ENCODE results near the gene MAML2.

Gene MAML2

GRCh38 chr11:96234866-96235441 is 108.0 kb downstream of the MAML2 start:
- peak; percentile 47 for DNase-seq

- no peak for DNase-seq
These were observed 110.9 kb downstream of the MAML2 start for GRCh38 chr11:96232132-96232531.

- DNase-seq, result no peak
These were observed 112.3 kb downstream of the MAML2 start for GRCh38 chr11:96230686-96231085.

- no peak for DNase-seq
These were observed 113.5 kb downstream of the MAML2 start for GRCh38 chr11:96229354-96229977.

- peak; percentile 69 for DNase-seq
These were observed 114.1 kb downstream of the MAML2 start for GRCh38 chr11:96228910-96229309.

GRCh38 chr11:96228473-96228891 is 114.5 kb downstream of the MAML2 start:
- peak; percentile 95 for DNase-seq

GRCh38 chr11:96227244-96227643 is 115.8 kb downstream of the MAML2 start:
- no peak for DNase-seq

GRCh38 chr11:96223083-96223482 is 119.9 kb downstream of the MAML2 start:
- no peak for DNase-seq

GRCh38 chr11:96222102-96222501 is 120.9 kb downstream of the MAML2 start:
- DNase-seq, result peak; percentile 56

GRCh38 chr11:96221244-96222070 is 121.5 kb downstream of the MAML2 start:
- DNase-seq, result no peak

- peak; percentile 44 for DNase-seq
These were observed 122.9 kb downstream of the MAML2 start for GRCh38 chr11:96219981-96220623.

- DNase-seq, result no peak
These were observed 124.1 kb downstream of the MAML2 start for GRCh38 chr11:96218901-96219300.

GRCh38 chr11:96218006-96218405 is 125.0 kb downstream of the MAML2 start:
- no peak for DNase-seq

- DNase-seq, result no peak
These were observed 125.8 kb downstream of the MAML2 start for GRCh38 chr11:96217206-96217605.

- no peak for DNase-seq
These were observed 127.2 kb downstream of the MAML2 start for GRCh38 chr11:96215826-96216225.

GRCh38 chr11:96215110-96215782 is 127.7 kb downstream of the MAML2 start:
- peak; percentile 43 for DNase-seq

- no peak for DNase-seq
These were observed 128.3 kb downstream of the MAML2 start for GRCh38 chr11:96214777-96215109.

- DNase-seq, result peak; percentile 84
These were observed 129.5 kb downstream of the MAML2 start for GRCh38 chr11:96213500-96213899.

GRCh38 chr11:96211436-96211835 is 131.6 kb downstream of the MAML2 start:
- DNase-seq, result no peak

GRCh38 chr11:96207459-96208449 is 135.2 kb downstream of the MAML2 start:
- no peak for DNase-seq

GRCh38 chr11:96206955-96207354 is 136.0 kb downstream of the MAML2 start:
- no peak for DNase-seq

GRCh38 chr11:96205460-96205809 is 137.6 kb downstream of the MAML2 start:
- peak; percentile 33 for DNase-seq
